T47D (cell line): ENCODE data around the gene RNASEH2A.

ENCODE experiments used
- DNase-seq, 2 experiments: peaks; one replicate each; pipeline versions ENCODE4 v3.0.0 to v3.0.0-alpha.2; 2011 to 2012; ENCODE audit warnings: low read depth in 1 of 2, low spot score in 1 of 2
- JUND ChIP-seq: IDR thresholded peaks from 2 replicates; pipeline ENCODE4 v1.6.1; 2012; ENCODE audit warnings: low read depth
- in situ Hi-C: cut with HindIII; loops from 2 replicates; pipeline ENCODE4 v1.10.0; 2016; ENCODE audit warnings: low sequenced_read_pairs, low pct_unique_long_range_greater_than_20kb

The RNASEH2A gene

GRCh38 chr19:12806242-12807081, at the start of gene RNASEH2A:
Gene RNASEH2A, plus strand, starts transcription at chr19:12806584. Its CDS starts 90 bp downstream, at chr19:12806674.
- TF ChIP-seq JUND, result no peak
- in situ Hi-C loops, result no loop called here
- peak; percentile 83 to 88 for DNase-seq

GRCh38 chr19:12757544-12758274, 48.7 kb upstream of the RNASEH2A start:
- DNase-seq, result peak in 1 of 2 experiments; percentile 66
- in situ Hi-C loops, result no loop called here
- TF ChIP-seq JUND, result no peak

- DNase-seq, result no peak
- no peak for TF ChIP-seq JUND
- in situ Hi-C loops, result no loop called here
Observed at GRCh38 chr19:12759686-12760085, 46.7 kb upstream of the RNASEH2A start.

GRCh38 chr19:12763100-12763499, 43.3 kb upstream of the RNASEH2A start:
- in situ Hi-C loops, result no loop called here

GRCh38 chr19:12764698-12765097, 41.7 kb upstream of the RNASEH2A start:
- DNase-seq, result no peak
- in situ Hi-C loops, result no loop called here
- no peak for TF ChIP-seq JUND

More at GRCh38 chr19:12763100-12763499, 43.3 kb upstream of the RNASEH2A start:
- no peak for DNase-seq
- TF ChIP-seq JUND, result no peak

- no peak for TF ChIP-seq JUND
- no peak for DNase-seq
- in situ Hi-C loops, result no loop called here
Observed at GRCh38 chr19:12766051-12766521, 40.3 kb upstream of the RNASEH2A start.

GRCh38 chr19:12767150-12767549, 39.2 kb upstream of the RNASEH2A start:
- no peak for DNase-seq
- TF ChIP-seq JUND, result no peak
- in situ Hi-C loops, result no loop called here

- no peak for TF ChIP-seq JUND
- DNase-seq, result no peak
Observed at GRCh38 chr19:12767666-12768065, 38.7 kb upstream of the RNASEH2A start.

GRCh38 chr19:12769689-12770088, 36.7 kb upstream of the RNASEH2A start:
- in situ Hi-C loops, result no loop called here
- no peak for TF ChIP-seq JUND

More at GRCh38 chr19:12767666-12768065, 38.7 kb upstream of the RNASEH2A start:
- in situ Hi-C loops, result no loop called here

GRCh38 chr19:12770922-12771321, 35.5 kb upstream of the RNASEH2A start:
- TF ChIP-seq JUND, result no peak
- in situ Hi-C loops, result no loop called here
- no peak for DNase-seq

More at GRCh38 chr19:12769689-12770088, 36.7 kb upstream of the RNASEH2A start:
- no peak for DNase-seq

- DNase-seq, result no peak
- in situ Hi-C loops, result no loop called here
- no peak for TF ChIP-seq JUND
Observed at GRCh38 chr19:12772323-12772722, 34.1 kb upstream of the RNASEH2A start.

GRCh38 chr19:12773571-12773970, 32.8 kb upstream of the RNASEH2A start:
- in situ Hi-C loops, result no loop called here
- no peak for TF ChIP-seq JUND
- peak in 1 of 2 experiments; percentile 37 for DNase-seq
